NB4 (cell line): ENCODE results near the gene TMX4.

Experiments used
- MYC ChIP-seq: IDR thresholded peaks from 2 replicates; pipeline ENCODE4 v1.6.1; 2011; ENCODE audit warnings: low read depth, low read length
- POLR2A ChIP-seq: IDR thresholded peaks from 2 replicates; pipeline ENCODE4 v1.6.1; 2011; ENCODE audit warnings: mild to moderate bottlenecking; ENCODE audit not compliant: insufficient read length; ENCODE audit errors: extremely low read depth
- TF ChIP-seq, protein P1 (sequence below): IDR thresholded peaks from one replicate; pipeline ENCODE4 v1.5.1; 2012; ENCODE audit warnings: low read depth, low read length
- TF ChIP-seq, protein P2 (sequence below): IDR thresholded peaks from 2 replicates; pipeline ENCODE4 v1.6.1; 2011; ENCODE audit warnings: low read depth, low read length

DNA sequence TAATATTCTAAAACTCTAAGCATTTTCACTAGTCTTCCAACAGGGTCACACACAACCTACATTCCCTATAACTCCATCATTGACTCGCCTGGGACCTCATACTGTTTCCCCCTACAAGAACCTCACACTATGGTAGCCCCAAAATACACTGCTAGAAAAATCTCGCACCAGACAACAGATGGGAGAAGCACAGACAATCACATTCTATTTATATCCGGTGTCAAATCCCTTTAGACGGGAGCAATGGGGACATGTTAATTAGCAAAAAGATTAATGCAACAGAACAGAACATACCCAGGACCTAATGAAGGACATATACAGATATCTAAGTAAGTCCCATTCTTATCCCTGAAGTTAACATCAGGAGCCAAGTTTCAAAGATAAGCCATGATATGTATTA is 33.6 kb downstream of the TMX4 start:
- TF ChIP-seq, protein P1, sequence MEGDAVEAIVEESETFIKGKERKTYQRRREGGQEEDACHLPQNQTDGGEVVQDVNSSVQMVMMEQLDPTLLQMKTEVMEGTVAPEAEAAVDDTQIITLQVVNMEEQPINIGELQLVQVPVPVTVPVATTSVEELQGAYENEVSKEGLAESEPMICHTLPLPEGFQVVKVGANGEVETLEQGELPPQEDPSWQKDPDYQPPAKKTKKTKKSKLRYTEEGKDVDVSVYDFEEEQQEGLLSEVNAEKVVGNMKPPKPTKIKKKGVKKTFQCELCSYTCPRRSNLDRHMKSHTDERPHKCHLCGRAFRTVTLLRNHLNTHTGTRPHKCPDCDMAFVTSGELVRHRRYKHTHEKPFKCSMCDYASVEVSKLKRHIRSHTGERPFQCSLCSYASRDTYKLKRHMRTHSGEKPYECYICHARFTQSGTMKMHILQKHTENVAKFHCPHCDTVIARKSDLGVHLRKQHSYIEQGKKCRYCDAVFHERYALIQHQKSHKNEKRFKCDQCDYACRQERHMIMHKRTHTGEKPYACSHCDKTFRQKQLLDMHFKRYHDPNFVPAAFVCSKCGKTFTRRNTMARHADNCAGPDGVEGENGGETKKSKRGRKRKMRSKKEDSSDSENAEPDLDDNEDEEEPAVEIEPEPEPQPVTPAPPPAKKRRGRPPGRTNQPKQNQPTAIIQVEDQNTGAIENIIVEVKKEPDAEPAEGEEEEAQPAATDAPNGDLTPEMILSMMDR = no peak
- TF ChIP-seq POLR2A (no peak), MYC (no peak)
- TF ChIP-seq, protein P2, sequence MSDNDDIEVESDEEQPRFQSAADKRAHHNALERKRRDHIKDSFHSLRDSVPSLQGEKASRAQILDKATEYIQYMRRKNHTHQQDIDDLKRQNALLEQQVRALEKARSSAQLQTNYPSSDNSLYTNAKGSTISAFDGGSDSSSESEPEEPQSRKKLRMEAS = no peak
